VCaP (cell line): ENCODE data around the gene TFR2.

Experiments
- H3K27ac ChIP-seq: fragments of 450-650 bp; 2 replicates; pipeline ENCODE4 v1.5.1; 2017
- CTCF ChIP-seq: fragments of 450-650 bp; conservative IDR thresholded peaks from 2 replicates; pipeline ENCODE4 v1.5.1; 2017; ENCODE audit warnings: mild to moderate bottlenecking, moderate library complexity

TFR2 gene

DNA sequence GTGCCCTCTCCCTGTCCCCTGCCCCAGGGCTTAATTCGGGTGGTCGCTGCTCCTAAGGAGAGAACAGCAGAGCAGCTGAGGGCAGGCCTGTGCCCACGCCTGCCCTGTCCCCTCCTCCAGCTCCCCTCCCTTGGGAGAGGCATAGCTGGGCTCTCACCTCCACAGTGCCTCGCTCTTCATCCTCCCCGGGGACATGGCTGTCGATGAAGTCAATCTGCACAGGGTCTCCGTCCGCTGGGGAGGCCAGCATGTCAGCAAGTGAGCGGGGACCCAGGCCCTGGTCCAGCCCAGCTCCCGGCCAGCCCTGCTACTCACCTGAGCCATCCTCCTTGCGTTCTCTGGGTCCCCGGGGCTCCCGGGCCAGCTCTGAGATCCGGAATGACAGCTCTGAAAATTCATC lies 63.8 kb downstream of the TFR2 start:
- H3K27ac ChIP-seq = no peak overlapping the region
- TF ChIP-seq CTCF = no peak

DNA sequence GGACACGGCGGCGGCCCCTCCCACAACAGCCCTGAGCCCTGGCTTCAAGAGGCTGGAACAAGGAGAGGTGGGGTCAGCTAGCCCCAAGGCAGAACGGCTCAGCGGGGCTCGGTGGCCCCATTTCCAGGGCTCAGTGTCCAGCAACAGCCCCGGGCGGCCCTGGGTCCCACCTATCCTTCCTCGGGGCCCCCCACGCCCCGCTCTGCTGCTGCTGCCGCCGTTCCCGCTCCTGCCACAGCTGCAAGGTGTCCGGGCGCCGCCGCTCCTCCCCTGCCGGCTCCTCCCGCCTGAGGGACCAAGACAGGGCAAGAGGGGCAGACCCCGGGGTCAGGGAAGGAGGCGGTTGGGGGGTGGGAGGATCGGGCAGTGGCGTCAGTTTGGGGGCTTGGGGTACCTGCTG lies 64.2 kb downstream of the TFR2 start:
- no peak overlapping the region for H3K27ac ChIP-seq
- no peak for TF ChIP-seq CTCF

DNA sequence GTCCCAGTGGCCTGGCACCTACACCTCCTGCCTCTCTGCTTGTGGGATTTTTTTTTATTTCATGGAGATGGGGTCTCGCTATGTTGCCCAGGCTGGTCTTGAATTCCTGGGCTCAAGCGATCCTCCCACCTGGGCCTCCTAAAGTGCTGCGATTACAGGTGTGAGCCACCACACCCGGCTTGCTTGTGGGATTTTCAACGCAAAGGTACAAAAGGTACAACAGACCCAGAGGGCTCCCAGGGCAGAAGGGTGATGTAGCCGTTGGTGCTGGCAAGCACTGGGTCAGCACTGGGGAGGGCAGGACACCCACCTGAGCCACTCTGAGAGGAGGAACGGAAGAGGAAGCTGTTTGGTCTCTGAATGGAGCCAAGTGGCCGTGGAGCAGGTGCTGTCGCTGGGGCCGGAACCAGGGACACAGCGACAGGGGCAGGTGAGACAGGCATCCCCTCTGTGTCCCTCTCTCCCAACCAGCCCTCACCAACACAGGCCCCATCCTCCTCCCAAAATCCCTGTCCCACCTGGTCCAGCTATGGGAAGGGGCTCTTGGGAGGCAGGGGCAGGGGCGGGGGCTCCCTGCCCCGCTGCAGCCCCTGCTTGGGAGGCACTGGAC lies 64.9 kb downstream of the TFR2 start:
- H3K27ac ChIP-seq = no peak overlapping the region
- no peak for TF ChIP-seq CTCF

GRCh38 chr7:100575746-100576383 lies 65.5 kb downstream of the TFR2 start:
- H3K27ac ChIP-seq = no peak overlapping the region
- TF ChIP-seq CTCF = no peak

DNA sequence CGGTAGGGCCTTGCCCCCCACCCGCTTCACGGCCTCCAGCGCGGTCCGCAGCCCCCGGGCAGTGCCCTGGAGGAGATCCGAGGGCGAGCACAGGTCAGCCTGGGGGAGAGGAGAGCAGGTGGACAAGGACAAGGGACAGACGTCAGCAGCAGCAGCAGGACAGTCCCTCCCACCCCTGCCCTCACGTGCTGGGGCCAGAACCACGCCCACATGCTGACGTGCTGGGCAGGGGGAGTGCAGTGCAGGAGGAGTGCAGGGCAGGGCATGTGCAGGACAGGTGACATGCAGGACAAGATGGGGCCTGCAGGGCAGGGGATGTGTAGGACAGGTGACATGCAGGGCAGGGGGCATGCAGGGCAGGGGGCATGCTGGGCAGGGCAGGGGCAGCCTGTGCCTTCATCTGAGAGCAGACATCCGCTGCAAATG lies 66.1 kb downstream of the TFR2 start:
- TF ChIP-seq CTCF = no peak
- no peak overlapping the region for H3K27ac ChIP-seq

DNA sequence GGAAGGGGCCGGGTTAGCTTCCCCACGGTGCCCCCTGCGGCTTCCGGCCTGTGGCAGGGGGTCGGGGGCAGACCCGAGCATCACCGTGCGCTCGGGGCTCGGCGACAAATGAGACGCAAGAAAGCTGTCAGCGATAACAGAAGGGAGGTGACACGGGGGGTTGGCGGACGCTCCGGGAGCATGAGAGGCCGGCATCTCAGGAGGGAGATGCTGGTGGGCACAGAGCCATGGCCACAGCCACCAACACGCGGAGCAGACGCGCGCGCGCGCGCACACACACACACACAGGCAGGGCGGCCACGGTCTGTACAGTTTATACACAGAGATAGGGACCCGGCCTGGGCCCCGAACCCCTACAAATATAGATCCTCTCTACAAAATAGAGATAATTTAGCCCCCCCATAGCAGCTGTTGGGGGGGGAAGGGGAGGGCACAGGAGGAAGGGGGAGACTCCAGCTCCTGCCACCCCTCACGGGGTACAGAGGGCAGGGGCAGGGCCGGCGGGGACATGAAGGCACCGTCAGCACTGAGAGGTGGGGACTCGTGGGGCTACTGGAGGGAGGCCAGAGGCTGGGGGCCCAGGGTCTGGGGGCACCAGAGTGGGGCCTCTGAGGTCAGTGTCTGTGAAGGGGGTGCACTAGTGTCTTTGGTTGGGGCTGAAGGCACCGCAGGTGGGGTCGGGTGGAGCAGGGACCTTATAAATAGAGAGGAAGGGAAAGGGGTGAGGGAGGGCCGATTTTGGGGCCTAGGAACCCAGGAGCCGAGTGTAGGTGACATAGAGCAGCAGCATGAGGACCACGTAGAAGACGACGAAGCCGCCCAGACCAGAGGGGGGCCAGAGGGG lies 66.8 kb downstream of the TFR2 start:
- no peak for TF ChIP-seq CTCF
- no peak overlapping the region for H3K27ac ChIP-seq

DNA sequence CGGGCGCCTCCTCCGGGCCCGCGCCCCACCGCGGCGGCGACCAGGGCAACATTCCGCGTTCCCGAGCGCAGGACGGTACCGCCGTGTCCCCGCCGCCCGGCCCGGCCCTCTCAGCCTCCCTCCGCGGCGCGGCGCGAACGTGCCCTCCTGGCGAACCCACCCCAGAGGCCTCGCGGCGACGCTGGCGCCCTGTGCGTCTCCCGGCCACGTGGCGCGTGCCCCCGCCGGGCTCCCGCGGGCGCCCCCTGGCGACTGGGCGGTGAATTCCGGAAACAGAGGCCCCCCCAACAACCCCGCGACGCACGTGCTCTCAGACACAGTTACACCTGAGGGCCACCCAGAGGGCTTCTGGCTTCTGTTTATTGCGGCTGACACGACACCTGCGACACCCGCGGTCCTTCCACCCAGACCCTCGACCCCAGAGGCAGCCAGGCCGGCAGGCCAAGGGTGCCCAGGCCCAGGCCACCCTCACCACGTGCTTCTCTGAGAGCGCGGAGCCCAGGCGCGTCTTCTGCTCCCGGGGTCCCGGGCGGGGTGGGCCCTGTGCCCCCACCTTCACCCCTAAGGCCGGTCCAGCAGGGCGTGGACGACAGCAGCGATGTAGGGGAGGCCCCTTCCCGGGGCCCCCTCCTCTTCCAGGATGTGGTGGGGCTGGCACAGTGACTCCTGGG lies 67.5 kb downstream of the TFR2 start, which contains the start of gene SAP25:
Gene SAP25 (minus strand): TSS at position 210 of the 671 bp plus-strand sequence. CDS start 158 bp downstream, at position 52.
- TF ChIP-seq CTCF = peak; percentile 13; the same call in 1 of the 2 replicates
- no peak within 1 kb of the TSS for H3K27ac ChIP-seq
